OCI-LY1 (cell line): ENCODE measurements around the gene TNFRSF14.

Experiments used
- CTCF ChIP-seq: fragments of 200-600 bp; sonication (generic), shearing (Covaris generic); IDR thresholded peaks from 2 replicates; pipeline ENCODE4 v1.5.1; 2017; ENCODE audit warnings: mild to moderate bottlenecking, antibody characterized with exemption, low read length, moderate library complexity, mixed read lengths
- EZH2 ChIP-seq: fragments of 200-600 bp; sonication (generic), shearing (Covaris generic); IDR thresholded peaks from 2 replicates; pipeline ENCODE4 v1.8.0; 2017; ENCODE audit warnings: borderline replicate concordance, mixed run types, mild to moderate bottlenecking, antibody characterized with exemption, low read length, moderate library complexity, mixed read lengths

- TF ChIP-seq CTCF (no peak), EZH2 (no peak)
These were observed 26.2 kb downstream of the TNFRSF14 start for GRCh38 chr1:2582391-2582790.
